ENCODE measurements around the gene RARRES1.

DNA sequence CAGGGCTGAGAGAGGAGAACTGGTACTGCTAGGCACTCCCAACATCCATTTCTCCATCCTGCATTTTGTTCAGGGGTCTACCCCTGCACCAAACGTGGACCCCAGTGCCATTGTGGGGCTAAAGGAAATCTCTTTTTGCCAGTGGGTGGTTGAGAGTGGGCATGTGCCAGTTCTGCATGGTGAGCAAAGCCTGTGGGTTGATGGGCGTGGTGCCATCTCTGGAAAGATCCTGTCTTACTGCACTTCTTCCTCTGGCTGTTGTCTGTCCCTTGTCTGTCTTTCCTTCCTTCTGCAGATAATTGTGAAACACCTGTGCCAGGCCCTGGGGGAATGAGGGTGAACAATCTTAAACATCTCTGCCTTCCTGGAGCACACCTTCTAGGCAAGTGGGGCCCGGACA is 1.4 kb upstream of the RARRES1 start:
- TF ChIP-seq, protein P1, sequence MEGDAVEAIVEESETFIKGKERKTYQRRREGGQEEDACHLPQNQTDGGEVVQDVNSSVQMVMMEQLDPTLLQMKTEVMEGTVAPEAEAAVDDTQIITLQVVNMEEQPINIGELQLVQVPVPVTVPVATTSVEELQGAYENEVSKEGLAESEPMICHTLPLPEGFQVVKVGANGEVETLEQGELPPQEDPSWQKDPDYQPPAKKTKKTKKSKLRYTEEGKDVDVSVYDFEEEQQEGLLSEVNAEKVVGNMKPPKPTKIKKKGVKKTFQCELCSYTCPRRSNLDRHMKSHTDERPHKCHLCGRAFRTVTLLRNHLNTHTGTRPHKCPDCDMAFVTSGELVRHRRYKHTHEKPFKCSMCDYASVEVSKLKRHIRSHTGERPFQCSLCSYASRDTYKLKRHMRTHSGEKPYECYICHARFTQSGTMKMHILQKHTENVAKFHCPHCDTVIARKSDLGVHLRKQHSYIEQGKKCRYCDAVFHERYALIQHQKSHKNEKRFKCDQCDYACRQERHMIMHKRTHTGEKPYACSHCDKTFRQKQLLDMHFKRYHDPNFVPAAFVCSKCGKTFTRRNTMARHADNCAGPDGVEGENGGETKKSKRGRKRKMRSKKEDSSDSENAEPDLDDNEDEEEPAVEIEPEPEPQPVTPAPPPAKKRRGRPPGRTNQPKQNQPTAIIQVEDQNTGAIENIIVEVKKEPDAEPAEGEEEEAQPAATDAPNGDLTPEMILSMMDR (IDR thresholded peaks at IDR 0.05): no peak
- TF ChIP-seq POLR2AphosphoS5 (IDR thresholded peaks at IDR 0.05; ENCODE audit: insufficient read depth in 1 of 2, low read depth in 1 of 2) (no peak), POLR2A (IDR thresholded peaks at IDR 0.05) (no peak)
